ENCODE measurements around the gene DHX40.

The DHX40 gene

GRCh38 chr17:59607061-59607460, 41.7 kb downstream of the DHX40 start:
- Histone ChIP-seq H3K27me3 (replicated peaks; ENCODE audit: insufficient read depth, low read length) (no peaks in the 10 kb centered on the region), H3K9me3 (replicated peaks; ENCODE audit: insufficient read depth, low read length) (no peaks in the 10 kb centered on the region), H4K20me1 (ENCODE audit: insufficient read depth, low read length) (no peaks in the 10 kb centered on the region), H3K4me3 (ENCODE audit: low read length) (no peak overlapping the region), H3F3A (ENCODE audit: insufficient read depth, low read length) (no peaks in the 10 kb centered on the region), H3K4me2 (ENCODE audit: low read depth, low read length) (no peak overlapping the region), H3K9me2 (replicated peaks; ENCODE audit: insufficient read depth, low read length) (no peaks in the 10 kb centered on the region), H3K27ac (ENCODE audit: low read length) (no peak overlapping the region), H3K9ac (ENCODE audit: low read length) (no peak overlapping the region), H3K4me1 (ENCODE audit: low read length) (no peaks in the 10 kb centered on the region), H3K79me2 (ENCODE audit: low read length) (no peaks in the 10 kb centered on the region), H2AFZ (ENCODE audit: low read length) (no peak overlapping the region), H3K36me3 (replicated peaks; ENCODE audit: insufficient read depth, low read length) (no peaks in the 10 kb centered on the region)
- no peak for DNase-seq
- TF ChIP-seq, protein P1, sequence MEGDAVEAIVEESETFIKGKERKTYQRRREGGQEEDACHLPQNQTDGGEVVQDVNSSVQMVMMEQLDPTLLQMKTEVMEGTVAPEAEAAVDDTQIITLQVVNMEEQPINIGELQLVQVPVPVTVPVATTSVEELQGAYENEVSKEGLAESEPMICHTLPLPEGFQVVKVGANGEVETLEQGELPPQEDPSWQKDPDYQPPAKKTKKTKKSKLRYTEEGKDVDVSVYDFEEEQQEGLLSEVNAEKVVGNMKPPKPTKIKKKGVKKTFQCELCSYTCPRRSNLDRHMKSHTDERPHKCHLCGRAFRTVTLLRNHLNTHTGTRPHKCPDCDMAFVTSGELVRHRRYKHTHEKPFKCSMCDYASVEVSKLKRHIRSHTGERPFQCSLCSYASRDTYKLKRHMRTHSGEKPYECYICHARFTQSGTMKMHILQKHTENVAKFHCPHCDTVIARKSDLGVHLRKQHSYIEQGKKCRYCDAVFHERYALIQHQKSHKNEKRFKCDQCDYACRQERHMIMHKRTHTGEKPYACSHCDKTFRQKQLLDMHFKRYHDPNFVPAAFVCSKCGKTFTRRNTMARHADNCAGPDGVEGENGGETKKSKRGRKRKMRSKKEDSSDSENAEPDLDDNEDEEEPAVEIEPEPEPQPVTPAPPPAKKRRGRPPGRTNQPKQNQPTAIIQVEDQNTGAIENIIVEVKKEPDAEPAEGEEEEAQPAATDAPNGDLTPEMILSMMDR (IDR thresholded peaks at IDR 0.05; ENCODE audit: low read length): no peak
- TF ChIP-seq EZH2phosphoT487 (IDR thresholded peaks at IDR 0.05; ENCODE audit: low read length): no peak
- no peak for TF ChIP-seq EZH2 (optimal IDR thresholded peaks at IDR 0.05; ENCODE audit: low read depth, low read length)

DNA sequence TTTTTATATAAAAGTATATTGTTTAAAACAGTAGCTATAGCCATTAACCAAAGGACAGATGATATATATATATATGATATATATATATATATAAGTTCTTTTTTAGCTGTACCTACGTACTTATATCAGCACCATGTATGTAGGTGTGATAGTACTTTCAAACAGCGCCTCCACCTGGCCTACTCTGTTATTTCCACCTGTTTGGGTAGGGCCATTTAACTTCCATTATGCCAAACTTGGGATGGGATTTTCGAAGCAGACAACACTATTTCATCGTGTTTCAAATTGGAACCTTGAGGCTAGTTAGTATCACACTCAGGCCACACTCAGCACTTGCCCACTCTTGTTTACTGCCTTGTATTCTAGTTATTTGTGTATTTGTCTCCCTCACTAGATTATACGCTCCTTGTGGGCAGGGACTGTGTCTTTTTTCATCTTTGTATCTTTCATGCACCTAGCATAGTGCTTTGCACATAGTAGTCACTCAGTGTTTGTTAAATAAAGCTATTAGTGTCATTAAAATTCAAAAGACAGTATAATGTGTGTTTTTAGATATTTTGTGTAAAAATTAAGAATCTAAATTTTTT, 42.5 kb downstream of the DHX40 start:
- no peaks in the 10 kb centered on the region for H3K36me3 ChIP-seq (replicated peaks; ENCODE audit: insufficient read depth, low read length)
- no peak overlapping the region for H3K27ac ChIP-seq (ENCODE audit: low read length)
- peak; percentile 25 for DNase-seq
- H3K79me2 ChIP-seq (ENCODE audit: low read length): no peaks in the 10 kb centered on the region
- no peaks in the 10 kb centered on the region for H3K9me3 ChIP-seq (replicated peaks; ENCODE audit: insufficient read depth, low read length)
- H3F3A ChIP-seq (ENCODE audit: insufficient read depth, low read length): no peaks in the 10 kb centered on the region
- H3K9me2 ChIP-seq (replicated peaks; ENCODE audit: insufficient read depth, low read length): no peaks in the 10 kb centered on the region
- H3K27me3 ChIP-seq (replicated peaks; ENCODE audit: insufficient read depth, low read length): no peaks in the 10 kb centered on the region
- H2AFZ ChIP-seq (ENCODE audit: low read length): no peak overlapping the region
- H3K9ac ChIP-seq (ENCODE audit: low read length): no peak overlapping the region
- TF ChIP-seq EZH2phosphoT487 (IDR thresholded peaks at IDR 0.05; ENCODE audit: low read length) (no peak), EZH2 (optimal IDR thresholded peaks at IDR 0.05; ENCODE audit: low read depth, low read length) (no peak)
- TF ChIP-seq, protein P1 (IDR thresholded peaks at IDR 0.05; ENCODE audit: low read length): peak; percentile 27
- H3K4me2 ChIP-seq (ENCODE audit: low read depth, low read length): no peak overlapping the region
- H3K4me3 ChIP-seq (ENCODE audit: low read length): no peak overlapping the region
- no peaks in the 10 kb centered on the region for H3K4me1 ChIP-seq (ENCODE audit: low read length)
- H4K20me1 ChIP-seq (ENCODE audit: insufficient read depth, low read length): no peaks in the 10 kb centered on the region

GRCh38 chr17:59611503-59611902, 46.1 kb downstream of the DHX40 start:
- Histone ChIP-seq H3K9me3 (replicated peaks; ENCODE audit: insufficient read depth, low read length) (no peaks in the 10 kb centered on the region), H3K27ac (ENCODE audit: low read length) (no peak overlapping the region), H3F3A (ENCODE audit: insufficient read depth, low read length) (no peaks in the 10 kb centered on the region), H3K4me3 (ENCODE audit: low read length) (no peak overlapping the region), H2AFZ (ENCODE audit: low read length) (no peak overlapping the region), H3K4me2 (ENCODE audit: low read depth, low read length) (no peak overlapping the region), H3K27me3 (replicated peaks; ENCODE audit: insufficient read depth, low read length) (no peaks in the 10 kb centered on the region), H3K4me1 (ENCODE audit: low read length) (peaks cover 13% of the 10 kb centered on the region), H3K36me3 (replicated peaks; ENCODE audit: insufficient read depth, low read length) (no peaks in the 10 kb centered on the region), H4K20me1 (ENCODE audit: insufficient read depth, low read length) (no peaks in the 10 kb centered on the region), H3K9ac (ENCODE audit: low read length) (no peak overlapping the region), H3K79me2 (ENCODE audit: low read length) (no peaks in the 10 kb centered on the region), H3K9me2 (replicated peaks; ENCODE audit: insufficient read depth, low read length) (no peaks in the 10 kb centered on the region)
- DNase-seq: no peak
- TF ChIP-seq EZH2 (optimal IDR thresholded peaks at IDR 0.05; ENCODE audit: low read depth, low read length) (no peak), EZH2phosphoT487 (IDR thresholded peaks at IDR 0.05; ENCODE audit: low read length) (no peak)
- TF ChIP-seq, protein P1 (IDR thresholded peaks at IDR 0.05; ENCODE audit: low read length): no peak
